Stromal cell of bone marrow (primary cell): ENCODE results near the gene MAGOH.
"Not testable (repeated sequence)": the region's sequence is repeated elsewhere in the genome, so short reads cannot be mapped to it uniquely, and the experiment has no call there.

Source experiments
- DNase-seq: peaks from one replicate; pipeline ENCODE4 v3.0.0-alpha.2; 2012; ENCODE audit warnings: low read depth

MAGOH gene

DNA sequence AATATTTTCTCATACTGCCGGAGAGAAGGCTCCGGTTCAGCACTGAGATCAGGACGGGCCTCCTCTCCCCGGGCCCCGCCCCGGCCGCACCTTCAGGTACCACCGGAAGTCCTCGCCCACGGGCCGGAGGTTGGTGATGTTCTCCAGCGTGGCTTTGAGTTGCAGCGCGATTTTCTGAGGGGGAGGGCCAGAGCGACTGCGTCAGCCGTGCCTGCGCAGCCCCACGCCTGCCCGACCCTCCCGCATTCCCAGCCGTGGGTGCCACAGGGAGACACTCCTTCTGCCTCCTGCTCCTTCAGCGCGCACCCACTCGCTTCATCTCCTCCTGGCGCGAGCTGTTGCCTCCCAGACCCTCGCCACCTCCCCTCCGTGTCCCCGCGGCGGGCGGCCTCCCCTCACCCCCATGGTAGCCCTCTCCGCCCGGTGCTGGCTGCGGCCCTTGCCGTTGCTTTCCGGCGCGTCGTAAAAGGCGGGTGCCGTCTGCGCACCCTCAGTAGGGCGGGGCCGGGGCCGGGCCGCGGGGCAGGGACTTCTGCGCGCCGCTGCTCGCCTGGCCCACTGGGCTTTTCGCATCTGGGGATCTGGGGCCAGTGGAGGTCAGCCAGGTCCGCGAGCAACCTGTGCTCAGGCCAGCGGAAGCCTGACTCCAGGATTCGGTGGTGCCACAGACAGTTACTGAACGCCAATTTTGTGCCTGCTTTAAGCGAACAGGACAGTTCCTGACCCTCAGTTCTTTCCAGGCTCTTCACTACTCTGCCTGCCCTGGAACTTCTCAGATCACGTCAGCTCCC, 18.0 kb downstream of the MAGOH start, which contains the start of gene CZIB:
Gene CZIB (minus strand): TSS at position 464 of the 791 bp plus-strand sequence. CDS start 59 bp downstream, at position 405.
- DNase-seq: peak; percentile 76

DNA sequence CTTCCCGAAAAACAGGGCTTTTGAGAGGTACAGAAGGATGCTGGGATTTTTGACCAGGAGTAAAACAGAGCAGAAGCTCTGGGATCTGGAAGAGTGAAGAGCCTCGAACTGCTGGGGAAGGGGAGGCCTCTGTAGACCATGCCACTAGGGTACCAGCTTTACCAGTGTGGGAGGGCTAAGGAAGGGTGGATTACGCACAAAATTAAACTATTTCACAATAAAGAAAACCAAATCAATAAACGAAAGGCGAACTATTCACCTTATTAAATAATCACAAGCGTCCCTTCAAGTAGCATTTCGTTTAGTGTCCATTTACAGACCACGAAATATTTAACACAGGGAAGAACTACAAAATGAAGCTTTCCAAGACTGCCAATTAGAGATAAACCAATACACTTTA, 18.6 kb downstream of the MAGOH start:
- DNase-seq: no peak

- no peak for DNase-seq
These were observed 20.1 kb downstream of the MAGOH start for GRCh38 chr1:53218201-53218600.

- no peak for DNase-seq
These were observed 23.9 kb downstream of the MAGOH start for GRCh38 chr1:53214376-53214940.

- DNase-seq: no peak
These were observed 27.4 kb downstream of the MAGOH start for GRCh38 chr1:53210954-53211353.

DNA sequence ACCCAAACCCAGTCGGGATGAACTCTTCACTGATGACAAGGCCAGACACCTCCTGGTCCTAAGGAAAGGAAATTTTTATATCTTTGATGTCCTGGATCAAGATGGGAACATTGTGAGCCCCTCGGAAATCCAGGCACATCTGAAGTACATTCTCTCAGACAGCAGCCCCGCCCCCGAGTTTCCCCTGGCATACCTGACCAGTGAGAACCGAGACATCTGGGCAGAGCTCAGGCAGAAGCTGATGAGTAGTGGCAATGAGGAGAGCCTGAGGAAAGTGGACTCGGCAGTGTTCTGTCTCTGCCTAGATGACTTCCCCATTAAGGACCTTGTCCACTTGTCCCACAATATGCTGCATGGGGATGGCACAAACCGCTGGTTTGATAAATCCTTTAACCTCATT, 28.0 kb downstream of the MAGOH start:
- no peak for DNase-seq

GRCh38 chr1:53207726-53208125, 30.6 kb downstream of the MAGOH start:
- peak; percentile 91 for DNase-seq

DNA sequence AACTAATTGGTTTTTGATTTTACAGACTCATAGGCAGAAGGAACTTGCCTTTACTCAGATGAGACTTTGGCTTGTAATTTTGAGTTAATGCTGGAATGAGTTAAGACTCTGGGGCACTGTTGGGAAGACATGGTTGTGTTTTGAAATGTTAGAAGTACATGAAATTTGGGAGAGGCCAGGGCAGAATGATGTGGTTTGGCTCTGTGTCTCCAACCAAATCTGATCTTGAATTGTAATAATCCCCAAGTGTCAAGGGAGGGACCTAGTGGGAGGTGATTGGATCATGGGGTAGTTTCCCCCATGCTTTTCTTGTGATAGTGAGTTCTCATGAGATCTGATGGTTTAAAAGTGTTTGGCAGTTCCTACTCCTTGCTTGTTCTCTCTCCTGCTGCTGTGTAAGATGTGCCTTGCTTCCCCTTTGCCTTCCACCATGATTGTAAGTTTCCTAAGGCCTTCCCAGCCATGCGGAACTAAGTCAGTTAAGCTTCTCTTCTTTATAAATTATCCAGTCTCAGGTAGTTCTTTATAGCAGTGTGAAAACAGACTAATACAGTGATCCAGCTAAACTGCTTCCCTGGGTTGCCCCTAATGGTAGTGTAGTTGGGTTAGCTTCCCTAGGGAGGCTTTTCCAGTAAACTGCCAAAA, 31.5 kb downstream of the MAGOH start:
- DNase-seq: peak; percentile 79

- not testable (repeated sequence) for DNase-seq
These were observed 32.1 kb downstream of the MAGOH start for GRCh38 chr1:53206083-53206685.

DNA sequence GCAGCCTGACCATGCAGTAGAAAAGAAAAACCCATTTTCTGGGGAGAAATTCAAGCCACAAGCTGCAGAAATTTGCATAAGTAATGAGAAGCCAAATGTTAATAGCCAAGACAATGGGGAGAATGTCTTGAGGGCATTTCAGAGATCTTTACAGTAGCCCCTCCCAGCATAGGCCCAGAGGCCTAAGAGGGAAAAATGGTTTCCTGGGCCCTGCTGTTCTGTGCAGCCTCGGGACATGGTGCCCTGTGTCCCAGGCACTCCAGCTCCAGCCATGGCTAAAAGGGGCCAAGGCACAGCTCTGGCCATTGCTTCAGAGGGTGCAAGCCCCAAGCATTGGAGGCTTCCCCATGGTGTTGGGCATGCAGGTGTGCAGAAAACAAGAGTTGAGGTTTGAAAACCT, 32.8 kb downstream of the MAGOH start:
- DNase-seq: not testable (repeated sequence)

DNA sequence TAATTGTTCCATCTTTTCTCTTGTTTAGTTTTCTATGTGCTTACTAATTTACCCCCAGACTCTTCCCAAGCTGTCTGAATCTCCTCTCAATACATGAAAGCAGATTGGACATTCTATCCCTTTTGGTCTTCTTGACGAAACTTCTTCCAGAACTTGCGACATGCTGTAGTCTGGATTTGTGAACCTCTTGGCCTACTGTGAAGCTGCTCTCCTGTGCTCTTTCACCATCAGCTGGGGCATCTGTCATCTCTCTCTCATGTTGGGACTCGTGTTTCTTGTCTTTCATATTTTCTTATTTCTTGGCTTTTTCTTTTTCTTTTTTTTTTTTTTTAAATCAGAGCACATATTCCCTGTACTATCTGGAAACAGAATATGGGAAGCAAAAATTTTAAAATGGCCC, 34.9 kb downstream of the MAGOH start:
- no peak for DNase-seq

DNA sequence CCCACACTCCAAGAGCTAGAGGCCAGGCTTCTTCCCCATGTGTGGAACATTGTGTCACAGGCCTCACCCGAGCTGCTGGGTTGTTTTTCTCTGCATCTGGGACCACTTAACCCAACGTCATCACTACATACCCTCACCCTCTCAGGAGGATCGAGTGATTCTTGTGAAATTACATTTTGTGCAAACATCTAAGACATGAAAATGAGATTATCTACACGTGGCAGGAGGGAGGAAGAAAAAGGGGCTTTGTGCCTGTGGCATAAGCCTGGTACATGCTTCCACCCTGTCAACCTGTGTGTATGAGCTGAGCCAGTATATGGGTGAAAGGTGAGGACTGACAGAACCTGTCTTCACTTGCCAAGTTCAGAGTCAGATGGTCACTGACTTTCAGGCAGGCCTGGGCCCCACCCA, 40.1 kb downstream of the MAGOH start:
- peak; percentile 48 for DNase-seq

DNA sequence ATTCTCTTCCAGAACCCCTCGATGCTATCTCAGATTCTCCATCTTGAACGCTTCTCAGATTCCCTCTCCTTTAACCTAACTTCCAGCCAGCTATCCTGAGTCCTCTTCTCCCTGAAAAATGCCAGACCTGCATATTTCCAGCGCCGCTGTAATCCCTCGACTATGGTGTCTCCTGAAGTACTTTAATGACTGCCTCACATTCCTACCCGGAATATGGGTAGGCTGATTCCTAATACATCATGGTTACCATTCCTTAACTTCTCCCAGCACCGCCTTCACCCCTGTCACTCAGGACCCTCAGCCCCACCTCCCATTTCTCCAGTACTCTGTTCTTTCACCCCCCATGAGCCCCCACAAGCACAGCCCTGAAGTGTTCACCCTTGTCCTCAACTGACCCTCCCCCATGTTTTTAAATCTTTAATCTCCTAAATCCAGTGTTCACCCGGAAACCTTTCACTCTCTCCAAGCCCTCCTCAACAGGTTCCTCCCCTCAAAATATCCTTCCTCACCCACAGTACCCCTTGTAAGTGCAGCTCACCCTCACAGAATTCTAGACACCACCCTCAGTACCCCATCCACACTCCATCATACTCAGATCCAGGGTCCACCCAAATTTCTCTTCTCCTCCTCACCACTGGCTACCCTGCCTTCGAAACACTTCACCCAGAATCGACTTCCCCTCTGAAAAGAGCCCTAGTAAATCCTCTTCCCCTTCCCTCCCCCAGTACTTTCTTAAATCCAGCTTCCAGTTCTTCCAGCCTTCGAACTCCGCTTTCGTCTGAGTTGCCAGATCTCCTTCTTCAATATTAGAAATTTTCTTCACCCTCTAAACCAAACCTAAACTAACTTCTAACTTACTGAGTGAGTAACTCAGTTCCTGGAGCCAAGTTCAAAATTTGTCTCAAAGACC, 40.8 kb downstream of the MAGOH start:
- DNase-seq: no peak

GRCh38 chr1:53196485-53197290, 41.6 kb downstream of the MAGOH start, which contains the start of gene CPT2:
Gene CPT2, plus strand, starts transcription at chr1:53196824. Its CDS starts 120 bp downstream, at chr1:53196944.
- peak; percentile 89 for DNase-seq

DNA sequence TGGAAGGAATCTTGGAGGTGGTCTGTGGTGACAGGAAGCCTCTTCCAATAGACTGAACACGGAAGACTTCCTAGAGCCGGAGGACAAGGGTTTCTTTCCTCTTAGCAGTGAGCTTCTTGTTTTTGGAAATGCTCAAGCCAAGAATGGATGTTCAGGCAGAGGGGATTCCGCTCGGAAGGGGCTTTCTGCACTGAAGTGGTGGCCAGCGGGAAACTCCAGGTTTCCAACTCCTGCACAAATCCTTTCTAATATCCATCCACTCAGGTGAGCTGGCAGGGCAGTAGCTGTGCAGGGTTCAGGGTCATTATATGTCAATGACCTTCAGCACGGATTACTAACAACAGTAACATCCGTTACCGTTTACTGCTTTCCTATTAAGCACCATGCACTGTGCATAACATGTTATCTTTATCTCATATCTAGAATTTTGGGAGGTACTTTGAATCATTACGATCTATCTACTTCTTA, 42.3 kb downstream of the MAGOH start:
- no peak for DNase-seq

GRCh38 chr1:53195246-53196016, 42.9 kb downstream of the MAGOH start:
- DNase-seq: no peak

DNA sequence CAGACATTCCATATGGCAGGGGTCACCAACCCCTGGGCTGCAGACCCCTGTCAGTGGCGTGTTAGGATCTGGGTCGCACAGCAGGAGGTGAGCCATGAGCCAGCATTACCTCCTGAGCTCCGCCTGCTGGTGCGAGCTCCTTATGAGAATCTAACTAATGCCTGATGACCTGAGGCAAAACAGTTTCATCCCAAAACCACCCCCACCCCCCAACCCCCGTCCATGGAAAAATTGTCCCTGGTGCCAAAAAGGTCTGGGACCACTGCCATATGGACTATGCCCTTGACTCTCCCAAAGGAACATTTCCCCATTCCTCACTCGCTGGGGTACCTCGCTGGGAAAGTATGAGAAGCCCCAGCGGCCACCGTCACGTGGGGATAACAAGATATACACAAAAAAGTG, 48.1 kb downstream of the MAGOH start:
- DNase-seq: no peak

GRCh38 chr1:53189061-53189460, 49.3 kb downstream of the MAGOH start:
- DNase-seq: no peak

DNA sequence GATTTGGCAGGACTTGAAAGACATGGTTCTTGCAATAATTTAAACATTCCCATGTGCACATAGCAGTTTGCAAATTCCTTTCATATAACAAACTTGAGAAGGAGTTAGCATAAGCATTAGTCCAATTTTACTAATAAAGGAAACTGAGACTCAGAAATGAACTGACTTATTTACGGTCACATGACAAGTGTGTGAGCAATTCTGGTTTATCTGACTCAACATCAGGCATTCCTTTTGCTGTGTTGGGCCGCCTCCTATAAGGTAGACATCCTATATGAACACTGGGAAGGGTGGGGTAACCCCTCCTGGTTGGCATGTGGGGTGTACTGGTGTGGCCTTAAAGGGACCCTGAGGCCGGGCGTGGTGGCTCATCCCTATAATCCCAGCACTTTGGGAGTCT, 50.2 kb downstream of the MAGOH start:
- DNase-seq: no peak

GRCh38 chr1:53187401-53187800, 50.9 kb downstream of the MAGOH start:
- no peak for DNase-seq
